Superior temporal gyrus (tissue), 1 donor: ENCODE results near the gene PRAMEF2.
"Not testable (repeated sequence)": the region's sequence is repeated elsewhere in the genome, so short reads cannot be mapped to it uniquely, and the experiment has no call there.

Experiments
- DNase-seq: peaks from one replicate; pipeline ENCODE4 v3.0.0-alpha.2; 2016; ENCODE audit errors: extremely low spot score

PRAMEF2 gene, protein sequence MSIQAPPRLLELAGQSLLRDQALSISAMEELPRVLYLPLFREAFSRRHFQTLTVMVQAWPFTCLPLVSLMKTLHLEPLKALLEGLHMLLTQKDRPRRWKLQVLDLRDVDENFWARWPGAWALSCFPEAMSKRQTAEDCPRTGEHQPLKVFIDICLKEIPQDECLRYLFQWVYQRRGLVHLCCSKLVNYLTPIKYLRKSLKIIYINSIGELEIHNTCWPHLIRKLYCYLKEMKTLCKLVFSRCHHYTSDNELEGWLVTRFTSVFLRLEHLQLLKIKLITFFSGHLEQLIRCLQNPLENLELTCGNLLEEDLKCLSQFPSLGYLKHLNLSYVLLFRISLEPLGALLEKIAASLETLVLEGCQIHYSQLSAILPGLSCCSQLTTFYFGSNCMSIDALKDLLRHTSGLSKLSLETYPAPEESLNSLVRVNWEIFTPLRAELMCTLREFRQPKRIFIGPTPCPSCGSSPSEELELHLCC

GRCh38 chr1:12856786-12857185 is at the start of gene PRAMEF2:
Gene PRAMEF2 (plus strand): TSS chr1:12857086. CDS start chr1:12859010, 1,924 bp downstream.
- not testable (repeated sequence) for DNase-seq

GRCh38 chr1:12809933-12810332 is 47.0 kb upstream of the PRAMEF2 start:
- DNase-seq, result no peak

DNA sequence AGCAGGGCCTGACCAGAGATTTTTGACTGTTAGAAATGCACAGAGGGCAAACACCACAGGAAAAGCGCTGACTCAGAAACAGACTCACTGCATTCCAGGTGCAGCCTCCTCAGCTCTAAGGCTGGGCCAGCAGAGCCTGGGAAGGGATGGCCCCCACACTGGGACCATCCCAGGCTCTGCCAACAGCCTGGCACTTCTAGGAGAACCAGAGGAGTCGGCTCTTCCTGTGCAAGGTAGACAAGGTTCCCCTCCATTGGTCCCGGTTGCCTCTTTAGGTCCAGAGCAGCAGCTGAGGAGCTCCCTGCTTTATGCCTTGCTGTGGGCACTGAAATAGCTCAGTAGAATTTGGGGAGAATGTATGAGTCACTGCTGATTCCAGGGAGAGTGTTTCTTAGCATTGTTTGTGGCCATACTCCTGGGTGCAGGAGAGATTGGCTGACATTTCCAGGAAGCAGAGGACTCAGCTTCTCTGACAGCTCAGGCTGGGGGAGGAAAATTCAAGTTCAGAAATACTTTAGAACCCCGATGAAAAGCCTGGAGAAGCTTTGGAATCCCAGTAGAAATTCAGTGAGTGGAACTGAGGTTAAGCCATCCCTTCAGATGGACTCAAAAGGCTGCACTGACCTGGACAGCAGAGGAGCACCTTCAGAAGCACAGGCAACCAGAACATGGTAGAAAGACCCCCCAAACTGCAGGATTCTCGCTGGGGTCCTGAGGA is 46.0 kb upstream of the PRAMEF2 start:
- no peak for DNase-seq

GRCh38 chr1:12811409-12811784 is 45.5 kb upstream of the PRAMEF2 start:
- DNase-seq, result no peak

DNA sequence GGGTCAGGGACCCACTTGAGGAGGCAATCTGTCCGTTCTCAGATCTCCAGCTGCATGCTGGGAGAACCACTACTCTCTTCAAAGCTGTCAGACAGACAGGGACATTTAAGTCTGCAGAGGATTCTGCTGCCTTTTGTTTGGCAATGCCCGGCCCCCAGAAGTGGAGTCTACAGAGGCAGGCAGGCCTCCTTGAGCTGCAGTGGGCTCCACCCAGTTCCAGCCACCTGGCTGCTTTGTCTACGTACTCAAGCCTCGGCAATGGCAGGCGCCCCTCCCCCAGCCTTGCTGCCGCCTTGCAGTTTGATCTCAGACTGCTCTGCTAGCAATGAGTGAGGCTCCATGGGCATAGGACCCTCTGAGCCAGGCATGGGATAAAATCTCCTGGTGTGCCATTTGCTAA is 37.8 kb upstream of the PRAMEF2 start:
- DNase-seq, result not testable (repeated sequence)

- not testable (repeated sequence) for DNase-seq
These were observed 25.6 kb upstream of the PRAMEF2 start, which contains the start of gene PRAMEF11 for GRCh38 chr1:12831310-12831709. Gene PRAMEF11 (minus strand): TSS chr1:12831410. CDS start chr1:12828789, 2,621 bp downstream.

DNA sequence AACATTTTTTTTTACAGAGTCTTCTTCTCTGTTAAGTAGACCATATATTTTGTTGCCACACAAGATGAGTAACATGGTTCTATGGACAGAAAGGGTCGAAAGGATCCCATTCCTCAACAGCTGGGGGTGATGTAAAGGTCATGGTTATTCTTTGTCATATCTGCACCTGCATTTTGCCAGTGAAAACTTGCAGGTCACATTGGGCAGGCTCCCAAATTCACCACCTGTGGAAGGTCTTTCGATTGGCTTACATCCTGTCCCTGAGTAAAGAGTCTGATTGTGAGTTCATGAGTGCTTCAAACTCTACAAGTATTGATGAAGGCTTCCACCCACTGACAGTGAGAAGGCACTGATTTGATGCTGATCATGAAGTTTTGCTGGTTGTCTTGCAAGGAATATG is 23.6 kb upstream of the PRAMEF2 start:
- DNase-seq, result not testable (repeated sequence)

DNA sequence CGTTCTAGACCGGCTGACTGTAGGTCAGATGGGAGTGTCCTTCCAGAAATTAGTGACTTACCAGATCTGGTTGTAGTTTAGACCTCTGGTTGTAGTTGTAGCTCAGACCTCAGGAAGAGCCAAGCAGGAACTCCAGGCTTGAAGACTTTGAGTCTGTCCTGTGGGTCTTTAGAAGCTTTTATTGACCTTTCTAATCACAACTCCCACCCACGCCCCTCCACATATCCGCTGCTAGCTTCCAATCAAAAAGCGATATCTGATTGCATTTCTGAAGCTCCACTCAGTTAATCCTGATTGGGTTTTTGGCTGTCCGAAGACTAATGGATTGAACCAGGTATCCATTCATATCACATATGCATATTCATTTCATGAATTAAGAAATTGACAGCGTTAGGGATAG is 8.3 kb upstream of the PRAMEF2 start, which contains the start of gene HNRNPCL1:
Gene HNRNPCL1 (minus strand): TSS at position 101 of the 400 bp plus-strand sequence. CDS start 431 bp downstream, outside the sequence.
- DNase-seq, result not testable (repeated sequence)

GRCh38 chr1:12851779-12852178 is 5.1 kb upstream of the PRAMEF2 start:
- DNase-seq, result no peak

GRCh38 chr1:12863131-12863880 is 6.4 kb downstream of the PRAMEF2 start:
- not testable (repeated sequence) for DNase-seq

DNA sequence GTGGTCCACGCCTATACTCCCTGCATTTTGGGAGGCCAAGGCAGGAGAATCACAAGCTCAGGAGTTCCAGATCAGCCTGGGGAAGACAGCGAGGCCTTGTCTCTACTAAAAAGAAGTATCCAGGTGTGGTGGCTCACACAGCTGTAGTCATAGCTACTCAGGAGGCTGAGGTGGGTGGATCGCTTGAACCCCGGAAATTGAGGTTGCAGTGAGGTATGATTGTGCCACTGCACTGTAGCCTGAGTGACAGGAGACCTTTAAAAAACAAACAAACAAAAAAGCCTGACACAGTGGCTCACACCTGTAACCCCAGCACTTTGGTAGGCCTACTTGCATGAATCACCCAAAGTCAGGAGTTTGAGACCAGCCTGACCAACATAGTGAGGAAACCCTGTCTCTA is 21.6 kb downstream of the PRAMEF2 start:
- not testable (repeated sequence) for DNase-seq

DNA sequence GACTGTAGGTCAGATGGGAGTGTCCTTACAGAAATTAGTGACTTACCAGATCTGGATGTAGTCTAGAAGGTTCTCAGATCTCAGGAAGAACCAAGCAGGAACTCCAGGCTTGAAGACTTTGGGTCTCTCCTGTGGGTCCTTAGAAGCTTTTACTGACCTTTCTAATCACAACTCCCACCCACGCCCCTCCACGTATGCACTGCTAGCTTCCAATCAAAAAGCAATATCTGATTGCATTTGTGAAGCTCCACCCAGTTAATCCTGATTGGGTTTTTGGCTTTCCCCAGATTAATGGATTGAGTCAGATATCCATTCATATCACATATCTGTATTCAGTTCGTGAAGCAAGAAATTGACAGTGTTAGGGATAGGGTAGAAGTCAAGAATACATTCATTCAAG is 29.2 kb downstream of the PRAMEF2 start, which contains the start of gene PRAMEF4:
Gene PRAMEF4 (minus strand): TSS at position 101 of the 400 bp plus-strand sequence. CDS start 2,807 bp downstream, outside the sequence.
- not testable (repeated sequence) for DNase-seq

DNA sequence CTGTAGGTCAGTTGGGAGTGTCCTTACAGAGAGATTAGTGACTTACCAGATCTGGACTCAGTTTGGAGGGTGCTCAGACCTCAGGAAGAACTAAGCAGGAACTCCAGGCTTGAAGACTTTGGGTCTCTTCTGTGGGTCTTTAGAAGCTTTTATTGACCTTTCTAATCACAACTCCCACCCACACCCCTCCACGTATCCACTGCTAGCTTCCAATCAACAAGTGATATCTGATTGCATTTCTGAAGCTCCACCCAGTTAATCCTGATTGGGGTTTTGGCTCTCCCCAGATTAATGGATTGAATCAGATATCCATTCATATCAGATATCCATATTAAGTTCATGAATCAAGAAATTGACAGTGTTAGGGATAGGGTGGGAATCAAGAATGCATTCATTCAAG is 41.3 kb downstream of the PRAMEF2 start, which contains the start of gene PRAMEF10:
Gene PRAMEF10 (minus strand): TSS at position 101 of the 400 bp plus-strand sequence. CDS start 2,423 bp downstream, outside the sequence.
- not testable (repeated sequence) for DNase-seq

DNA sequence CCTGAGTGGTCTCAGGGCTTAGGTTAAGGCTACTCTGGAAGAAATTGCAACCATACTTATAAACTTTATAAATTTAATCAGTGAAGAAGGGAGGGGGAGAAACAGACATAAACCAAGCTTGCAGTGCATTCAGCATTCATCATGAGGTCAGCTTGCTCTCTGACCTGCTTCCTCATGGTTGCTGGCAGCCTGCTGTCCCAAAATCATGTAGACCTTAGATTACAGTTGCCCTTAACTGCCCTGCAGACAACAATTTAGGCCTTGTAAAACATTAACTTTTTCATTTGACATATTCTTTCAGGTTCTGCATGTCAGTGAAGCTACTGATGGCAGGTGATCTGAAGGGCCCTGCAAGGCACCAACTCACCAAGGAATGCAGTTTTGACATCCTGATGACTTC is 42.3 kb downstream of the PRAMEF2 start:
- DNase-seq, result not testable (repeated sequence)

DNA sequence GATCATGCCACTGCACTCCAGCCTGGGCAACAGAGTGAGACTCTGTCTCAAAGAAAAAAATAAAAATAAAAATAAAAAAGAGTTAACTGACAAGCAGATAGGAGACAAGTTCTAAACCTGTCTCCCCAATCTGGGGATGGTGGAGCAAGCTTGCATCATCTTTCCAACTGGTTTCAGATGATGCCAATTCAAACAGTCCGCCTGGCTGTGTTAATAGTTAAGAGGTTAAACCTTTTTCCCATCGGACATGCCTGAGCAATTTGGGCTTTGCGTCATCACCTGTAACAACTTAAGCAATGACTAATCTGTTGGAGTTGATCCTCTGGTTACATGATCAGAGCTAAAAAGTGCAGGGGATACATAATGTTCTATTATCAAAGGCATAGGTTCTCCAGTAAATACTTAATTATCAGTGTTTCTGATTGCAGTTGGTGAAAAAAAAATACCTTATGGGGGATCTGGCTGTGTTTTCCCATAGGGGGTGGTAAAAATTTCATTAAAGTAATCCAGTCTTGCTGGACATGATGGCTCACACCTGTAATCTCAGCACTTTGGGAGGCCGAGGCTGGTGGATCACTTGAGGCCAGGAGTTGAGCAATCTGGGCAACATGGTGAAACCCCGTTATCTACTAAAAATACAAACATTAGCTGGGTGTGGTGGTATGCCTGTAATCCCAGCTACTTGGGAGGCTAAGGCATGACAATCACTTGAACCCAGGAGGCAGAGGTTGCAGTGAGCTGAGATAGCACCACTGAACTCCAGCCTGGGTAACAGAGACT is 47.1 kb downstream of the PRAMEF2 start:
- not testable (repeated sequence) for DNase-seq
